Measurements from ENCODE around the gene HIP1. TPM values are rescaled to one million over a fixed set of nuclear protein-coding genes. Genes with fewer than 3 reads are reported as not detected.

The HIP1 gene
- total and polyA plus RNA-seq, 9 of the 15 experiments (the other 6 are each of a cell fraction or from before 2014, with no cell fraction given), result 2.4 to 13.7 (median 9.5) TPM

GRCh38 chr7:75546237-75547015 is 192.3 kb downstream of the HIP1 start (continued):
- TF ChIP-seq KAT2B (IDR thresholded peaks at IDR 0.05; ENCODE audit: low read depth, low read length), result no peak
- 0 out of 2 replicates have a peak, but pooled peaks have one; percentile 6 for TF ChIP-seq SPI1 (IDR thresholded peaks at IDR 0.05; ENCODE audit: borderline replicate concordance, low read depth, low read length)
- TF ChIP-seq ZNF707 (CRISPR knock-in tag; conservative IDR thresholded peaks at IDR 0.05), result no peak
- TF ChIP-seq POLR2A (conservative IDR thresholded peaks at IDR 0.05), result no peak
- TF ChIP-seq ZSCAN29 (IDR thresholded peaks at IDR 0.05), result no peak
- TF ChIP-seq TBL1XR1 (IDR thresholded peaks at IDR 0.05; ENCODE audit: low read length in 2 of 2), result no peak
- TF ChIP-seq FOXJ2 (tag; IDR thresholded peaks at IDR 0.05), result no peak
- TF ChIP-seq RBFOX2 (IDR thresholded peaks at IDR 0.05; ENCODE audit: low read depth, low read length), result no peak
- TF ChIP-seq FOSL1 (tag; conservative IDR thresholded peaks at IDR 0.05), result peak; percentile 22; the same call in 1 of the 2 replicates
- TF ChIP-seq HNRNPH1 (optimal IDR thresholded peaks at IDR 0.05; ENCODE audit: low read depth, low read length), result no peak
- TF ChIP-seq PKNOX1 (IDR thresholded peaks at IDR 0.05), result peak; percentile 58
- TF ChIP-seq CTBP1 (IDR thresholded peaks at IDR 0.05; ENCODE audit: borderline replicate concordance), result peak; percentile 34; the same call in 1 of the 2 replicates
- TF ChIP-seq USF2 (CRISPR knock-in tag; IDR thresholded peaks at IDR 0.05), result no peak
- TF ChIP-seq JUND (IDR thresholded peaks at IDR 0.05; ENCODE audit: borderline replicate concordance, low read depth, low read length), result no peak
- no peak for TF ChIP-seq JUND (tag; IDR thresholded peaks at IDR 0.05; ENCODE audit: borderline replicate concordance, low read depth, low read length)
